HepG2 (cell line): Measurements from ENCODE around the gene RNASE13. TPM values are rescaled to one million over a fixed set of nuclear protein-coding genes. Genes with fewer than 3 reads are reported as not detected.

Experiments
- GATAD2A ChIP-seq: IDR thresholded peaks from 2 replicates; pipeline ENCODE4 v1.6.1; 2016
- GZF1 ChIP-seq: sonication (generic); formaldehyde crosslinking; IDR thresholded peaks from 2 replicates; pipeline ENCODE4 v1.5.1; 2020; ENCODE audit warnings: mild to moderate bottlenecking, missing genetic modification reagents
- NR2F2 ChIP-seq: IDR thresholded peaks from 2 replicates; pipeline ENCODE4 v1.6.1; 2012; ENCODE audit warnings: low read depth, inconsistent platforms, borderline replicate concordance
- PHF8 ChIP-seq: sonication (generic); formaldehyde crosslinking; IDR thresholded peaks from 2 replicates; pipeline ENCODE4 v1.5.0; 2020; ENCODE audit warnings: missing genetic modification reagents
- ZMAT5 ChIP-seq: sonication (generic); formaldehyde crosslinking; IDR thresholded peaks from 2 replicates; pipeline ENCODE4 v1.5.0; 2020; ENCODE audit warnings: mild to moderate bottlenecking, low read depth, missing genetic modification reagents, borderline replicate concordance
- ZNF484 ChIP-seq: sonication (generic); formaldehyde crosslinking; IDR thresholded peaks from 2 replicates; pipeline ENCODE4 v1.5.1; 2020; ENCODE audit warnings: mild to moderate bottlenecking, low read depth, missing genetic modification reagents, borderline replicate concordance
- ZNF512B ChIP-seq: sonication (generic); formaldehyde crosslinking; IDR thresholded peaks from 2 replicates; pipeline ENCODE4 v1.5.1; 2020; ENCODE audit warnings: missing genetic modification reagents, mild to moderate bottlenecking, borderline replicate concordance
- polyA plus RNA-seq, 8 experiments: library from polyadenylated mRNA; depleted of rRNA in 3 of 8; stranded (reverse) in 7 of 8; unstranded in 1 of 8; fragments of >200 nt; fragmentation: Illumina TruSeq in 4 of 8; extraction: Trizol in 4 of 8; gene quantifications; 2 replicates each; pipeline versions ENCODE4 v1.2.1 to v1.2.3, GENCODE V29; 2011 to 2016; ENCODE audit warnings: low read depth in 4 of 8, missing spikeins in 1 of 8, mixed read lengths in 1 of 8; ENCODE audit not compliant: insufficient read depth in 1 of 8
- total RNA-seq, 5 experiments: library from RNA; depleted of rRNA; stranded (reverse); fragments of >200 nt; fragmentation: Illumina TruSeq; extraction: Trizol; gene quantifications; 2 replicates each; pipeline ENCODE4 v1.2.3, GENCODE V29; 2016; ENCODE audit warnings: low read depth in 1 of 5
- TF ChIP-seq, protein P1 (sequence below): sonication (generic); formaldehyde crosslinking; IDR thresholded peaks from 2 replicates; pipeline ENCODE4 v1.8.1; 2023; ENCODE audit warnings: missing genetic modification reagents, mild to moderate bottlenecking, borderline replicate concordance
- TF ChIP-seq, protein P2 (sequence below): sonication (generic); formaldehyde crosslinking; IDR thresholded peaks from 2 replicates; pipeline ENCODE4 v1.4.0; 2020; ENCODE audit warnings: mild to moderate bottlenecking, missing genetic modification reagents, borderline replicate concordance
- TF ChIP-seq, protein P3 (sequence below): sonication (generic); formaldehyde crosslinking; IDR thresholded peaks from 2 replicates; pipeline ENCODE4 v1.4.0; 2020; ENCODE audit warnings: missing genetic modification reagents, borderline replicate concordance
- TF ChIP-seq, protein P4 (sequence below): sonication (generic); formaldehyde crosslinking; IDR thresholded peaks from 2 replicates; pipeline ENCODE4 v1.4.0; 2020; ENCODE audit warnings: missing genetic modification reagents

Gene RNASE13
- total and polyA plus RNA-seq, 2 of the 13 experiments (the other 11 are each of a cell fraction or from before 2014, with no cell fraction given) = 1.0 TPM; not detected in 1

GRCh38 chr14:21060614-21061346 lies 26.2 kb upstream of the RNASE13 start (continued):
- TF ChIP-seq, protein P1, sequence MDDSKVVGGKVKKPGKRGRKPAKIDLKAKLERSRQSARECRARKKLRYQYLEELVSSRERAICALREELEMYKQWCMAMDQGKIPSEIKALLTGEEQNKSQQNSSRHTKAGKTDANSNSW (CRISPR knock-in tag) = no peak
- TF ChIP-seq, protein P2, sequence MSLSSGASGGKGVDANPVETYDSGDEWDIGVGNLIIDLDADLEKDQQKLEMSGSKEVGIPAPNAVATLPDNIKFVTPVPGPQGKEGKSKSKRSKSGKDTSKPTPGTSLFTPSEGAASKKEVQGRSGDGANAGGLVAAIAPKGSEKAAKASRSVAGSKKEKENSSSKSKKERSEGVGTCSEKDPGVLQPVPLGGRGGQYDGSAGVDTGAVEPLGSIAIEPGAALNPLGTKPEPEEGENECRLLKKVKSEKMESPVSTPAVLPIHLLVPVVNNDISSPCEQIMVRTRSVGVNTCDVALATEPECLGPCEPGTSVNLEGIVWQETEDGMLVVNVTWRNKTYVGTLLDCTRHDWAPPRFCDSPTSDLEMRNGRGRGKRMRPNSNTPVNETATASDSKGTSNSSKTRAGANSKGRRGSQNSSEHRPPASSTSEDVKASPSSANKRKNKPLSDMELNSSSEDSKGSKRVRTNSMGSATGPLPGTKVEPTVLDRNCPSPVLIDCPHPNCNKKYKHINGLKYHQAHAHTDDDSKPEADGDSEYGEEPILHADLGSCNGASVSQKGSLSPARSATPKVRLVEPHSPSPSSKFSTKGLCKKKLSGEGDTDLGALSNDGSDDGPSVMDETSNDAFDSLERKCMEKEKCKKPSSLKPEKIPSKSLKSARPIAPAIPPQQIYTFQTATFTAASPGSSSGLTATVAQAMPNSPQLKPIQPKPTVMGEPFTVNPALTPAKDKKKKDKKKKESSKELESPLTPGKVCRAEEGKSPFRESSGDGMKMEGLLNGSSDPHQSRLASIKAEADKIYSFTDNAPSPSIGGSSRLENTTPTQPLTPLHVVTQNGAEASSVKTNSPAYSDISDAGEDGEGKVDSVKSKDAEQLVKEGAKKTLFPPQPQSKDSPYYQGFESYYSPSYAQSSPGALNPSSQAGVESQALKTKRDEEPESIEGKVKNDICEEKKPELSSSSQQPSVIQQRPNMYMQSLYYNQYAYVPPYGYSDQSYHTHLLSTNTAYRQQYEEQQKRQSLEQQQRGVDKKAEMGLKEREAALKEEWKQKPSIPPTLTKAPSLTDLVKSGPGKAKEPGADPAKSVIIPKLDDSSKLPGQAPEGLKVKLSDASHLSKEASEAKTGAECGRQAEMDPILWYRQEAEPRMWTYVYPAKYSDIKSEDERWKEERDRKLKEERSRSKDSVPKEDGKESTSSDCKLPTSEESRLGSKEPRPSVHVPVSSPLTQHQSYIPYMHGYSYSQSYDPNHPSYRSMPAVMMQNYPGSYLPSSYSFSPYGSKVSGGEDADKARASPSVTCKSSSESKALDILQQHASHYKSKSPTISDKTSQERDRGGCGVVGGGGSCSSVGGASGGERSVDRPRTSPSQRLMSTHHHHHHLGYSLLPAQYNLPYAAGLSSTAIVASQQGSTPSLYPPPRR (CRISPR knock-in tag) = peak; percentile 36; the same call in 1 of the 2 replicates
- TF ChIP-seq NR2F2 = no peak
- no peak for TF ChIP-seq ZNF512B (CRISPR knock-in tag)
- TF ChIP-seq GATAD2A (CRISPR knock-in tag) = 0 out of 2 replicates have a peak, but pooled peaks have one; percentile 26
- TF ChIP-seq, protein P3, sequence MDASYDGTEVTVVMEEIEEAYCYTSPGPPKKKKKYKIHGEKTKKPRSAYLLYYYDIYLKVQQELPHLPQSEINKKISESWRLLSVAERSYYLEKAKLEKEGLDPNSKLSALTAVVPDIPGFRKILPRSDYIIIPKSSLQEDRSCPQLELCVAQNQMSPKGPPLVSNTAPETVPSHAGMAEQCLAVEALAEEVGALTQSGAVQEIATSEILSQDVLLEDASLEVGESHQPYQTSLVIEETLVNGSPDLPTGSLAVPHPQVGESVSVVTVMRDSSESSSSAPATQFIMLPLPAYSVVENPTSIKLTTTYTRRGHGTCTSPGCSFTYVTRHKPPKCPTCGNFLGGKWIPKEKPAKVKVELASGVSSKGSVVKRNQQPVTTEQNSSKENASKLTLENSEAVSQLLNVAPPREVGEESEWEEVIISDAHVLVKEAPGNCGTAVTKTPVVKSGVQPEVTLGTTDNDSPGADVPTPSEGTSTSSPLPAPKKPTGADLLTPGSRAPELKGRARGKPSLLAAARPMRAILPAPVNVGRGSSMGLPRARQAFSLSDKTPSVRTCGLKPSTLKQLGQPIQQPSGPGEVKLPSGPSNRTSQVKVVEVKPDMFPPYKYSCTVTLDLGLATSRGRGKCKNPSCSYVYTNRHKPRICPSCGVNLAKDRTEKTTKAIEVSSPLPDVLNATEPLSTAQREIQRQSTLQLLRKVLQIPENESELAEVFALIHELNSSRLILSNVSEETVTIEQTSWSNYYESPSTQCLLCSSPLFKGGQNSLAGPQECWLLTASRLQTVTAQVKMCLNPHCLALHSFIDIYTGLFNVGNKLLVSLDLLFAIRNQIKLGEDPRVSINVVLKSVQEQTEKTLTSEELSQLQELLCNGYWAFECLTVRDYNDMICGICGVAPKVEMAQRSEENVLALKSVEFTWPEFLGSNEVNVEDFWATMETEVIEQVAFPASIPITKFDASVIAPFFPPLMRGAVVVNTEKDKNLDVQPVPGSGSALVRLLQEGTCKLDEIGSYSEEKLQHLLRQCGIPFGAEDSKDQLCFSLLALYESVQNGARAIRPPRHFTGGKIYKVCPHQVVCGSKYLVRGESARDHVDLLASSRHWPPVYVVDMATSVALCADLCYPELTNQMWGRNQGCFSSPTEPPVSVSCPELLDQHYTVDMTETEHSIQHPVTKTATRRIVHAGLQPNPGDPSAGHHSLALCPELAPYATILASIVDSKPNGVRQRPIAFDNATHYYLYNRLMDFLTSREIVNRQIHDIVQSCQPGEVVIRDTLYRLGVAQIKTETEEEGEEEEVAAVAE = no peak
- TF ChIP-seq ZNF484 (CRISPR knock-in tag) = no peak
- TF ChIP-seq PHF8 (CRISPR knock-in tag) = no peak
- no peak for TF ChIP-seq GZF1 (CRISPR knock-in tag)
- TF ChIP-seq, protein P4, sequence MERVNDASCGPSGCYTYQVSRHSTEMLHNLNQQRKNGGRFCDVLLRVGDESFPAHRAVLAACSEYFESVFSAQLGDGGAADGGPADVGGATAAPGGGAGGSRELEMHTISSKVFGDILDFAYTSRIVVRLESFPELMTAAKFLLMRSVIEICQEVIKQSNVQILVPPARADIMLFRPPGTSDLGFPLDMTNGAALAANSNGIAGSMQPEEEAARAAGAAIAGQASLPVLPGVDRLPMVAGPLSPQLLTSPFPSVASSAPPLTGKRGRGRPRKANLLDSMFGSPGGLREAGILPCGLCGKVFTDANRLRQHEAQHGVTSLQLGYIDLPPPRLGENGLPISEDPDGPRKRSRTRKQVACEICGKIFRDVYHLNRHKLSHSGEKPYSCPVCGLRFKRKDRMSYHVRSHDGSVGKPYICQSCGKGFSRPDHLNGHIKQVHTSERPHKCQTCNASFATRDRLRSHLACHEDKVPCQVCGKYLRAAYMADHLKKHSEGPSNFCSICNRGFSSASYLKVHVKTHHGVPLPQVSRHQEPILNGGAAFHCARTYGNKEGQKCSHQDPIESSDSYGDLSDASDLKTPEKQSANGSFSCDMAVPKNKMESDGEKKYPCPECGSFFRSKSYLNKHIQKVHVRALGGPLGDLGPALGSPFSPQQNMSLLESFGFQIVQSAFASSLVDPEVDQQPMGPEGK = peak; percentile 26; the same call in 1 of the 2 replicates
- no peak for TF ChIP-seq ZMAT5
